CD14-positive monocyte (primary cell): ENCODE results near the gene TOMM40. TPM values are rescaled to one million over a fixed set of nuclear protein-coding genes. Genes with fewer than 3 reads are reported as not detected.

ENCODE experiments used
- DNase-seq, 3 donors: peaks; one replicate each; pipeline ENCODE4 v3.0.0-alpha.2; 2011 to 2022
- H2AFZ ChIP-seq: 2 replicates; pipeline ENCODE4 v1.6.0; 2012; ENCODE audit warnings: mild to moderate bottlenecking, low read depth, low read length, inconsistent platforms; ENCODE audit not compliant: insufficient read depth, poor library complexity, severe bottlenecking
- H3K27ac ChIP-seq, 2 donors: 1 replicate in 1 of 2; 2 replicates in 1 of 2; pipeline ENCODE4 v1.5.1; 2012 to 2013; ENCODE audit warnings: low read length in 2 of 2, control low read depth in 1 of 2, inconsistent platforms in 1 of 2, low read depth in 1 of 2, mild to moderate bottlenecking in 1 of 2
- H3K27me3 ChIP-seq, 2 donors: one replicate each; pipeline versions ENCODE4 v1.6.0 to v1.6.1; 2011 to 2013; ENCODE audit warnings: low read length in 2 of 2; ENCODE audit not compliant: control insufficient read depth in 2 of 2, insufficient read depth in 2 of 2
- H3K36me3 ChIP-seq, 2 donors: replicated peaks in 1 of 2; 1 replicate in 1 of 2; 2 replicates in 1 of 2; pipeline versions ENCODE4 v1.5.1 to v1.6.1; 2012 to 2013; ENCODE audit warnings: low read length in 2 of 2, control low read depth in 1 of 2, inconsistent platforms in 1 of 2, mild to moderate bottlenecking in 1 of 2; ENCODE audit not compliant: insufficient read depth in 2 of 2, control insufficient read depth in 1 of 2
- H3K4me1 ChIP-seq, 2 donors: 1 replicate in 1 of 2; 2 replicates in 1 of 2; pipeline versions ENCODE4 v1.5.1 to v1.6.1; 2012 to 2013; ENCODE audit warnings: low read length in 2 of 2, control low read depth in 1 of 2, inconsistent platforms in 1 of 2, mild to moderate bottlenecking in 1 of 2, moderate library complexity in 1 of 2; ENCODE audit not compliant: insufficient read depth in 2 of 2, control insufficient read depth in 1 of 2
- H3K4me2 ChIP-seq: replicated peaks from 2 replicates; pipeline ENCODE3; 2012; ENCODE audit warnings: low read length, moderate library complexity, mild to moderate bottlenecking; ENCODE audit not compliant: poor library complexity, severe bottlenecking; ENCODE audit errors: extremely low read depth
- H3K4me3 ChIP-seq, 3 experiments: fragments of 200-600 bp in 1 of 3; sonication (generic) in 1 of 3; replicated peaks in 1 of 3; 1 replicate in 2 of 3; 2 replicates in 1 of 3; pipeline ENCODE4 v1.5.1; 2011 to 2013; ENCODE audit warnings: low read length in 3 of 3, mild to moderate bottlenecking in 3 of 3, control low read depth in 2 of 3, low read depth in 2 of 3, inconsistent platforms in 1 of 3, moderate library complexity in 1 of 3
- H3K79me2 ChIP-seq: 2 replicates; pipeline ENCODE4 v1.6.0; 2012; ENCODE audit warnings: mild to moderate bottlenecking, control low read depth, inconsistent platforms, low read length, moderate library complexity; ENCODE audit not compliant: insufficient read depth
- H3K9ac ChIP-seq: 2 replicates; pipeline ENCODE4 v1.6.0; 2017; ENCODE audit warnings: low read length, mild to moderate bottlenecking; ENCODE audit not compliant: insufficient read depth, poor library complexity, severe bottlenecking
- H3K9me3 ChIP-seq, 2 donors: replicated peaks in 1 of 2; 1 replicate in 1 of 2; 2 replicates in 1 of 2; pipeline versions ENCODE4 v1.5.1 to v1.6.1; 2012 to 2013; ENCODE audit warnings: low read length in 2 of 2, control low read depth in 1 of 2; ENCODE audit not compliant: control insufficient read depth in 1 of 2, insufficient read depth in 1 of 2
- H4K20me1 ChIP-seq: 2 replicates; pipeline ENCODE4 v1.6.0; 2012; ENCODE audit warnings: mild to moderate bottlenecking, low read length, control low read depth, moderate library complexity; ENCODE audit not compliant: insufficient read depth
- H3K27ac Mint-ChIP-seq, 7 donors: one replicate each; pipeline ENCODE4 v1.8.0; 2020; ENCODE audit warnings: mild to moderate bottlenecking in 7 of 7, mixed read lengths in 7 of 7, moderate library complexity in 6 of 7, inconsistent platforms in 2 of 7
- H3K27me3 Mint-ChIP-seq, 3 donors: one replicate each; pipeline ENCODE4 v1.8.0; 2021 to 2022; ENCODE audit warnings: low read depth in 3 of 3, mild to moderate bottlenecking in 3 of 3, mixed read lengths in 3 of 3, moderate library complexity in 3 of 3, inconsistent platforms in 1 of 3
- H3K36me3 Mint-ChIP-seq, 2 donors: one replicate each; pipeline ENCODE4 v1.8.0; 2020; ENCODE audit warnings: mixed read lengths in 2 of 2, inconsistent platforms in 1 of 2, mild to moderate bottlenecking in 1 of 2
- H3K4me1 Mint-ChIP-seq: one replicate; pipeline ENCODE4 v1.8.0; 2020; ENCODE audit warnings: mild to moderate bottlenecking, mixed read lengths
- H3K4me3 Mint-ChIP-seq, 2 donors: one replicate each; pipeline ENCODE4 v1.8.0; 2020; ENCODE audit warnings: mild to moderate bottlenecking in 2 of 2, mixed read lengths in 2 of 2, moderate library complexity in 1 of 2
- H3K9me3 Mint-ChIP-seq, 7 donors: one replicate each; pipeline ENCODE4 v1.8.0; 2020 to 2022; ENCODE audit warnings: mixed read lengths in 7 of 7, mild to moderate bottlenecking in 6 of 7, moderate library complexity in 6 of 7, inconsistent platforms in 2 of 7
- WGBS: methylation state at CpG from one replicate; pipeline ENCODE4 v1.1.5; 2013; ENCODE audit warnings: missing lambda C conversion rate; ENCODE audit not compliant: insufficient coverage; 5-methylcytosine and 5-hydroxymethylcytosine counted together
- intact Hi-C, 2 donors: fragments of 100-400 bp; cut with micrococcal nuclease; formaldehyde crosslinking; loops; one replicate each; pipeline versions ENCODE4 v1.15.0 to v1.15.1; 2023
- polyA plus RNA-seq, 3 donors: library from polyadenylated mRNA; depleted of rRNA in 1 of 3; unstranded in 2 of 3; stranded (reverse) in 1 of 3; fragments of 300-500 nt in 2 of 3; fragments of >200 nt in 1 of 3; fragmentation: Illumina TruSeq in 2 of 3; gene quantifications; 1 replicate in 2 of 3; 2 replicates in 1 of 3; pipeline ENCODE4 v1.2.3, GENCODE V29; 2012 to 2021
- TF ChIP-seq, protein P1 (sequence below): fragments of 200-600 bp; IDR thresholded peaks from one replicate; pipeline ENCODE4 v1.8.0; 2022; ENCODE audit warnings: antibody characterized with exemption, mild to moderate bottlenecking

TOMM40 gene
- polyA plus RNA-seq, 3 donors: 15.0 to 25.4 (median 16.4) TPM

DNA sequence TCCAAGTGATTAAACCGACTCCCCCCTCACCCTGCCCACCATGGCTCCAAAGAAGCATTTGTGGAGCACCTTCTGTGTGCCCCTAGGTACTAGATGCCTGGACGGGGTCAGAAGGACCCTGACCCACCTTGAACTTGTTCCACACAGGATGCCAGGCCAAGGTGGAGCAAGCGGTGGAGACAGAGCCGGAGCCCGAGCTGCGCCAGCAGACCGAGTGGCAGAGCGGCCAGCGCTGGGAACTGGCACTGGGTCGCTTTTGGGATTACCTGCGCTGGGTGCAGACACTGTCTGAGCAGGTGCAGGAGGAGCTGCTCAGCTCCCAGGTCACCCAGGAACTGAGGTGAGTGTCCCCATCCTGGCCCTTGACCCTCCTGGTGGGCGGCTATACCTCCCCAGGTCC, 16.6 kb downstream of the TOMM40 start:
- WGBS: 97% methylated on average over 12 of the region's 12 CpGs
- Histone ChIP-seq H3K36me3 (peaks cover 6% of the 10 kb centered on the region in 2 donors), H4K20me1 (no peaks in the 10 kb centered on the region), H3K27me3 (peaks cover 5 to 26% of the 10 kb centered on the region in 2 donors), H3K4me1 (peaks cover 10 to 18% of the 10 kb centered on the region in 2 donors), H3K27ac (no peak overlapping the region), H3K4me3 (no peak overlapping the region), H3K4me2 (no peak overlapping the region), H3K79me2 (no peaks in the 10 kb centered on the region), H3K9ac (peak overlapping the region; percentile 32), H2AFZ (no peak overlapping the region), H3K9me3 (no peaks in the 10 kb centered on the region)
- Mint-ChIP-seq H3K27me3 (peaks cover 29 to 37% (median 37%) of the 10 kb centered on the region in 3 donors), H3K4me3 (no peak overlapping the region), H3K27ac (no peak overlapping the region), H3K4me1 (peaks cover 23% of the 10 kb centered on the region), H3K9me3 (peaks cover 0 to 9% (median 2%) of the 10 kb centered on the region in 7 donors), H3K36me3 (peaks cover 4 to 5% of the 10 kb centered on the region in 2 donors)
- intact Hi-C loops: no loop called here
- TF ChIP-seq, protein P1, sequence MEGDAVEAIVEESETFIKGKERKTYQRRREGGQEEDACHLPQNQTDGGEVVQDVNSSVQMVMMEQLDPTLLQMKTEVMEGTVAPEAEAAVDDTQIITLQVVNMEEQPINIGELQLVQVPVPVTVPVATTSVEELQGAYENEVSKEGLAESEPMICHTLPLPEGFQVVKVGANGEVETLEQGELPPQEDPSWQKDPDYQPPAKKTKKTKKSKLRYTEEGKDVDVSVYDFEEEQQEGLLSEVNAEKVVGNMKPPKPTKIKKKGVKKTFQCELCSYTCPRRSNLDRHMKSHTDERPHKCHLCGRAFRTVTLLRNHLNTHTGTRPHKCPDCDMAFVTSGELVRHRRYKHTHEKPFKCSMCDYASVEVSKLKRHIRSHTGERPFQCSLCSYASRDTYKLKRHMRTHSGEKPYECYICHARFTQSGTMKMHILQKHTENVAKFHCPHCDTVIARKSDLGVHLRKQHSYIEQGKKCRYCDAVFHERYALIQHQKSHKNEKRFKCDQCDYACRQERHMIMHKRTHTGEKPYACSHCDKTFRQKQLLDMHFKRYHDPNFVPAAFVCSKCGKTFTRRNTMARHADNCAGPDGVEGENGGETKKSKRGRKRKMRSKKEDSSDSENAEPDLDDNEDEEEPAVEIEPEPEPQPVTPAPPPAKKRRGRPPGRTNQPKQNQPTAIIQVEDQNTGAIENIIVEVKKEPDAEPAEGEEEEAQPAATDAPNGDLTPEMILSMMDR: no peak
- DNase-seq: no peak

GRCh38 chr19:44908074-44908835, 17.2 kb downstream of the TOMM40 start:
- TF ChIP-seq, protein P1: no peak
- Histone ChIP-seq H3K4me3 (no peak overlapping the region), H3K9me3 (no peaks in the 10 kb centered on the region), H4K20me1 (no peaks in the 10 kb centered on the region), H3K27ac (no peak overlapping the region), H3K36me3 (no peaks in the 10 kb centered on the region), H2AFZ (no peak overlapping the region), H3K9ac (peak overlapping the region; percentile 32), H3K4me1 (peaks cover 16 to 24% of the 10 kb centered on the region in 2 donors), H3K4me2 (no peak overlapping the region), H3K27me3 (peaks cover 5 to 26% of the 10 kb centered on the region in 2 donors), H3K79me2 (no peaks in the 10 kb centered on the region)
- H3K27me3 Mint-ChIP-seq: peaks cover 29 to 39% (median 37%) of the 10 kb centered on the region in 3 donors
- H3K27ac Mint-ChIP-seq: no peak overlapping the region
- H3K36me3 Mint-ChIP-seq: peaks cover 0 to 1% of the 10 kb centered on the region in 2 donors
- H3K4me3 Mint-ChIP-seq: no peak overlapping the region
- WGBS: 97% methylated on average over 43 of the region's 46 CpGs
- peaks cover 0 to 9% (median 2%) of the 10 kb centered on the region in 7 donors for H3K9me3 Mint-ChIP-seq
- H3K4me1 Mint-ChIP-seq: peaks cover 29% of the 10 kb centered on the region
- intact Hi-C loops: no loop called here
- no peak for DNase-seq
